Right lobe of liver (tissue), 4 donors: ENCODE data around the gene MCRIP1.

ENCODE experiments used
- CTCF ChIP-seq, 4 donors: fragments of 200-600 bp in 3 of 4; fragments of 450-650 bp in 1 of 4; IDR thresholded peaks; one replicate each; pipeline versions ENCODE4 v1.5.1 to v1.8.0; 2016 to 2022; ENCODE audit warnings: antibody characterized with exemption in 4 of 4, mild to moderate bottlenecking in 2 of 4
- POLR2A ChIP-seq: fragments of 450-650 bp; IDR thresholded peaks from one replicate; pipeline ENCODE4 v1.6.1; 2017; ENCODE audit warnings: antibody characterized with exemption, mild to moderate bottlenecking
- donor health status: DM: no; HTN: no; CAD: no.
- donor health status: DM: no; HTN: no; CAD: no.
- donor health status: DM: no; HTN: yes; CAD: no.

DNA sequence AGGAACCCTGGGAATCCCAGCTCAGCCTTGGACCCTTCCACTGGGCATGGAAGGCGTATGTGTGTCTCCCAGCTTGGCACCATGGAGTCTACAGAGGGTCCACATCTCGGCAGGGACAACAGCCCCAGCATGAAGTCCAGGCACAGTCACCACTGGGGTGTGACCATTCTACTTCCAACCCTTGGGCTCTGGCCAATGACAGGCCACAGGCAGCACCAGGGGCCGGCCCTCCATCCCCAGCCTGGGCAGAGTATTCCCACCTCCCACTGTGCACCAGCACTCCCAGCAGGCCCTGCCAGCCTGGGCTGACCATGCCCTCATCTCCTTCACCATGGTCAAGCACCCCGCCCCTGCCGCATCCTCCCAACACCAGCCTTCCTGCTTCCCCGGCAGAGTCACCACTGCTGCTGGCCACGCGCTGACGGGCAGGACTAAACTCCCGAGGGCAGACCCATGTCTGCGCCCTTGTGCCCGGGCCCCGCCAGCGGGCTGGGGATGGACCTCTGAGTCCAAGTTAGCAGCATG lies 11.3 kb upstream of the MCRIP1 start:
- no peak for TF ChIP-seq POLR2A
- TF ChIP-seq CTCF (IDR thresholded peaks at IDR 0.05) = no peak
